Activated gamma-delta T cell treated with anti-CD3 and anti-CD28 coated beads, Interleukin-2, amount 50 U/mL, for 16 hours (primary cell): ENCODE results near the gene SAFB.
"Not testable (repeated sequence)": the region's sequence is repeated elsewhere in the genome, so short reads cannot be mapped to it uniquely, and the experiment has no call there.

Experiments used
- DNase-seq: peaks from one replicate; pipeline ENCODE4 v3.0.0-alpha.2; 2020; ENCODE audit warnings: low read depth

SAFB gene

GRCh38 chr19:5697022-5697889, 74.4 kb downstream of the SAFB start:
- DNase-seq, result no peak

GRCh38 chr19:5697890-5698634, 75.2 kb downstream of the SAFB start:
- DNase-seq, result no peak

DNA sequence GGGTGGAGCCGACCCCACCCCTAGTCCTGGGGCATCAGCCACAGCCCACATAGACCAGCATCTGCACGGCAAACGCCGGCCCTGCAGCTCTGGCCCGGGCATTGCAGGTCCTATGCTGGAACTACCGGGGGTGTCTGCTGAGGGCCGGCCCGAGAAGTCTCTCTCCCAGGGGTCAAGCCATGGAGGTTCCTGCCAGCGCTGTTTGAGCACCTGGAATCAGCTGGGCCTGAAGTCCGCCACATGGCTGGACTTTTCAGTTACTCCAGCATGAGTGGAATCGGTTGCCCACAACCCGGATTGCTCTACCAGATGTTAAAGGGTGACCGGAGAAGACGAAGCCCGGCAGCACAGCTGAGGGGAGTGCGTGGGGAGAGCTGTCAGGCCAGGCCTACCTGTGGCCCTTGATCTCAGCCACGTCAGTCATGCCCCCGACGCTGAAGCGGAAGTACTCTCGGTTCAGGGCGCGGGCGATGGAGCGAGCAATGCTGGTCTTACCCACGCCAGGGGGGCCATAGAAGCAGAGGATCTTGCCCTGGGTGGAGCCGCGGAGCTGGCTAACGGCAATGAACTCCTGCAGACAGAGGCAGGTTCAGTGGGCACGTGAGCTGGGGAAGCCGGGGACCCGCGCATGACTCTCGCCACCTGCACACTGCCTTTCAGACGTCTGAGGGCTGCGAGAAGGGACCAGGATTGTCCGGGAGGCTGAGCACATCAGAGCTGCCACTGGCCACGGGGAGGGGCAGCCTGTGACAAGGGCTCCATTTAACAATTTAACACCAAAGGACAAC, 75.9 kb downstream of the SAFB start:
- no peak for DNase-seq

DNA sequence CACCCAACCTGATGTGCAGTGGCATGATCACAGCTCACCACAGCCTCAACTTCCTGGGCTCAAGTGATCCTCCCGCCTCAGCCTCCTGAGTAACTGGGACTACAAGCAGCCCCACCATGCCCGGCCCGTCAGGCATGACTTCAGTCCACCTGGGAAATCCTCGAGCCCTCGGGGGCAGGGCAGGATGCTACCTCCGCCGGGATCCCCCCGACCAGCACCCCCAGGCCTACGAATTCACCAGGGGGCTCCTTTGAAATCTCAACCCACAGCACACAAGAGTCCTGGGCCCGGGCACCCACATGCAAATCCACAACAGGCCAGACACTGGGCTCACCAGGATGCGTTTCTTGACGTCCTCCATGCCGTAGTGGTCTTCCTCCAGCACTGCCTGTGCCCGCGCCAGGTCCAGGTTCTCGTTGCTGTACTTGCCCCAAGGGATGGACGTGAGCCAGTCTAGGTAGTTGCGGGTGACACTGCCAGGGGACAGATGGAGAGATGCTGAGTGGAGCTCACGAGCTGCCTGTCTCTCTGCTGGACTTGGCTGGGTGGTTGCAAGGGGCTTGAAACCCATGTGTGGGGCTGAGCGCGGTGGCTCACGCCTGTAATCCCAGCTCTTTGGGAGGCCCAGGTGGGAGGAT, 77.7 kb downstream of the SAFB start:
- DNase-seq, result no peak

DNA sequence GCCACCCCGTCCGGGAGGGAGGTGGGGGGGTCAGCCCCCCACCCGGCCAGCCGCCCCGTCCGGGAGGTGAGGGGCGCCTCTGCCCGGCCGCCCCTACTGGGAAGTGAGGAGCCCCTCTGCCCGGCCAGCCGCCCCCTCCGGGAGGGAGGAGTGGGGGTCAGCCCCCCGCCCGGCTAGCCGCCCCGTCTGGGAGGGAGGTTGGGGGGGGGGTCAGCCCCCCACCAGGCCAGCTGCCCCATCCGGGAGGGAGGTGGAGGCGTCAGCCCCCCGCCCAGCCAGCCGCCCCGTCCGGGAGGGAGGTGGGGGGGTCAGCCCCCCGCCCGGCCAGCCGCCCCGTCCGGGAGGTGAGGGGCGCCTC, 79.1 kb downstream of the SAFB start:
- not testable (repeated sequence) for DNase-seq

DNA sequence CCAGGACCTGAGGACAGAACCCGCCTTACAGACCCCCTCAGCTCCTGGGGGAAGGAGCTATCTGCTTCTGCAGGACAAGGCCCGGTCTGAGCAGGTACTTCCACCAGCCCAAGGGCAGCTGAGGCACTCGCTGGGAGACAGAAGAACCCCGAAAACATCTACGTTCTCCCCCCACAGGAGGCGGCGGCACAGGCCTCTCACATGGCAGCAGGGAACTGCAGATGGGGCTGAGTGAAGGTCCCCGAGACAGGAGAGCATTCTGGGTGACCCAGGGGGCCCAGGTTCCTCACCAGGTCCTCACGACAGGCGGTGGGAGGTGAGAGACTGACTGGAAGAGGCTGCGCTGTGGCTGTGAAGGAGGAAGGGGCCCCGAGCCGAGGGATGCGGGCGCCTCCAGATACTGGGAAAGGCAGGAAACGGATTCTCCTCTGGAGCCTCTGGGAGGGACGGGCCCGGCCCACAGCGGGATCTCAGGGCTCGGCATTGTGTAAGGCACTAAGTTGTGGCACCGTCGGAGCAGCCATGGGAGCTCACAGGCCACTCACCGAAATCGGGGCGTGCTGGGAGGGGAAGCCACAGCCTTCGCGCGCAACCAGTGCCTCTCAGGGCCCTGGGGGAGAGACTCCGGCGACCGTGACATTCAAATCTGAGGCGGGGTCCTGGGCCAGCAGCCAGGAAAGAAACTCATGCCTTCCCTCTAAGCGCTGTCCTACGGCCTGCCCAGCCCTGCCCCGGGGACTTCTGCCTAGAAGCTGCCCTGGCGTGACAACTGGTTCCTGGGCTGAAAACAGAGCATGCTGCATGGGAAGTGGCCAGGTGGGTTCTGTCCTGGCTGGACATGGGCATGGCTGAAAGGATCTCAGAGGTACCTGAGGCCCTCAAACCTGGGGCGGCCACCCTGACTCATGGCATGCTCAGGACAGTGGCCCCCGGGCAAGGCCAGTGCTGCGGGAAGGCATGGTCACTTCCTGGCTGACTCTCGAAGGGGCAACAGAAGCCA, 81.2 kb downstream of the SAFB start:
- DNase-seq, result no peak

DNA sequence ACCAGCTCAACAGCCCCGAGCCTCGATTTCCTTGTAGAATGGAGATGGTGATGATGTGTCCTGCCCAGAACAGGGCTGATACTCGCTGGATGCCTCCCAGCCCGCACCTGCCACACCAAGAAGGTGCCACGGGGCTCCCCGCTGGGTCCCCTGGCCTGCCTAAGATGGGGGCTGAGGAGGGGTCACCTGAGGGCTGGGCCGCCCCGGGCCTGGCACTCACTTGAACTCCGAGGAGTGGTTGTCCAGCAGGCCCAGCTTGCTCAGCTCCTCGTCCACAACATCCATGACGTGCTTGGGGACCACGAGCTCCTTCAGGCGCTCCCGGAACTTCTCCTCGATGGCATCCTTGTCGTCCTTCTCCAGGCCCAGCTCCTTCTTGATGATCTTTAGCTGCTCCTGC, 82.7 kb downstream of the SAFB start:
- DNase-seq, result no peak

- no peak for DNase-seq
These were observed 84.1 kb downstream of the SAFB start for GRCh38 chr19:5706876-5707573.

DNA sequence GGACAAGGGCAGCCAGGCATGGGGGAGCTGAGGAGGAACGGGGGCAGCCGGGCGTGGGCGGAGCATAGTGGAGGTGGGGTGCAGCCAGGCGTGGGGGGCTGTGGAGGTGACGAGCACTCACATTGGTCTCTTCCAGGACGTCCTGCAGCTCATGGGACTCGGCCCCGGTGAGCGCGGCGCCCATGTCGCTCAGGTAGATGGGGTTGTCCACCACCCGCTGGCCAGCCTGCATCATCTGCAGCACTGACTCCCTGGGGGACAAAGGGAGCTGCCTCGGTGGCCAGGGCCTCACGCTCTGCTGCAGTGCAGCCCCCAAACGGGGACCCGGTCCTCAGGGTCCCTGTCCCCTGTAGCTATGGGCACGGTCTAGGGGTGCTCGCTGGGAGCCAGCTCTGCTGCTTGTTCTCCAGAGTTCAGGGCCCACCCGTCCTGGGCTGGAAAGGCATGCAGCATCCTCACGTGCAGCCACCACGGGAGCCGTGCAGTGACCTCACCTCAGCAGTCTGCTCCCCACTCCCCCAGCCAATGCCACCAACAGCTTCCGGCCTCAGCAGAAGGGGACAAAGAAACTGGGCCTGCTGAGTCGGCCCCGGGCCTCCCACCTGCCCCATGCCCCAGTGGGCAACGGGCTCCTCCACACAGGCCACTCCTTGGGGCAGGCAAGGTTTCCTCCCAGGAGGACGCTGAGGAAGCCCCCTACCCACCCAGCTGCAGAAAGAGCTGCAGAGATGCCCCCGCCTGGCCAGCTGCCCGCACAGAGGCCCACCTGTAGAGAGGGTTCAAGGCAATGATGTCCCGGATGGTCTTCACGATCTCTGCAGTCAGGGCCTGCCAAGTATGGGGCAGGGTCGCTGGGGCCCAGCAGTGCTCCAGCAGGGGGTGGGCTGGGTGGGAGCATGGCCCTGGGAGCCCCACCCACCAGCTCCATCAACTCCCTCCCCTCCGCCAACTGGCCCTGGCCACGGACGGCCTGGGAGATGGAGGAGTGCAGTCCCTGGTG, 85.0 kb downstream of the SAFB start:
- no peak for DNase-seq

DNA sequence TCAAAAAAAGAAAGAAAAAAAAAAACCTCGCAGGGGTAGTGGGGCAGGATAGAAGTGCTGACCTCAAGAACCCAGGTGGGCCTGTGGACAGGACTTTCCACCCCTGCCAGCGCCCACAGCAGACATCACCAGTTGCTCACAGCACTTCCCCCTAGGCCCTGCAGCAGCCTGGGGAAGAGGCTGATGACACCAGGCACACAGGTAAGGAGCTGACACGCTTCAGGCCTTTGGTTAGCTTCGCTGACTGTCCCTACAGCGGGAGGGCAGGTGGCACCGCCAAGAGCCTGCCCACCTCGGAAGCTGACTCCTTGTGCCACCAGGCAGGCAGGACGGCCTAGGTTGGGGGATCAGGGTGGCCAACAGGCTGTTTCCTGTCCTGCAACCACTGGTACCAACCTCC, 88.1 kb downstream of the SAFB start:
- no peak for DNase-seq

- DNase-seq, result no peak
These were observed 88.9 kb downstream of the SAFB start for GRCh38 chr19:5711713-5712161.

- DNase-seq, result no peak
These were observed 90.3 kb downstream of the SAFB start for GRCh38 chr19:5713228-5713627.

- no peak for DNase-seq
These were observed 91.9 kb downstream of the SAFB start for GRCh38 chr19:5714816-5715215.

DNA sequence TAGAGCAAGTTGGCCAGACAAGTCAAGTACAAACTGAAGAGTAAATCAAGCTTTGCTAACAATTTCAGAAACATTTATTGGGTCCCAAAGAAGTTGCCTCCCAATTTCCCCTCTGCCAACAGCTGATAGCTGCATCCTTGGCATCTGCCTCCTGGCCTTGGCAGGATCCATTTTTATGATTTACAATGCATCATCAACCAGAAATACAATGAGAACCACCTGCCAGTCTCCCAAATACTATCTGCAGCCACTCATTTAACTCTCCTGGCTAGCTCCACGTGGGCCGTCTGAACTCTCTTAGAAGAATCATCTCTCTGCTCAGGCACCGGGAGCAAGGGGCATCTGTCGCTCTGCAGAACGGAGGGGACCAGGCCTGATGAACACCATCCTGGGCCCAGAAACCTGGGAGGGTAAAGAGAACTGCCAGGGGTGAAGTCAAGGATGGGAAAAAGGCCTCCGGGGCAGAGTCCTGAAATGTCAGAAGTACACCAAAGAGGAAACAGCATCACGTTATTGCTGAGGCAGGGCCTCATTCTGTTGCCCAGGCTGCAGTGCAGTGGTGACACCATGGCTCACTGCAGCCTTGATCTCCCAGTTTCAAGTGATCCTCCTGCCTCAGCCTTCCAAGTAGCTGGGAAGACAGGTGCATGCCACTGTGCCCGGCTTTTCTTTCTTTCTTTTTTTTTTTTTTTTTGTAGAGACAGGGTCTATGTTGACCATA, 94.5 kb downstream of the SAFB start:
- DNase-seq, result no peak
